ENCODE data around the gene MDM2. TPM values are rescaled to one million over a fixed set of nuclear protein-coding genes. Genes with fewer than 3 reads are reported as not detected.

MDM2 gene
- total RNA-seq, 1 donor from 2014 or later: 160 TPM

DNA sequence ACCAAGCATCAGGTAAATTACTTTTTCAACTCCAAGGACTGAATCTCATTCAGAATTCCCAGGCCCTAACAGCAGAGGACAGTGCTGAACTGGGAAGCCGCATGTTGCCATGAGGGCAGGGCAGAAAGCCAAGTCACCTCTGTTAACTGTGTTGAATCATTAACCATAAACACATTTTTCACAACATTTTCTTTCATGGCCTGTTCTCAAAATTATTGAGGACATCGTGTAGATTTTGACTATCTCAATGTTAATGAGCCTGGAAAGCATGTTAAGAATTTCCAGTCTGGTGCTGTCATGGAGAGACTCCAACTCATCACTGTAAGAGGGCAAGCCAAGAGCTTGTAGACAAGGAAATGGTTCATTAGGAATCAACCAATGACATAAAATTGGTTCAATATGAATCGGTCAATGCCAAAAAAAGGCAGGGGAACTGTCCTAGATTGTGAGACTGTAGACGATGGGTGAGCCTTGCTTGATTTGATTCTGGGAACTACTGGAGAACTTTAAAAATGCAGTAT is 91.3 kb downstream of the MDM2 start:
- H3K27ac Mint-ChIP-seq (ENCODE audit: unreplicated experiment): no peak overlapping the region
- H3K4me3 Mint-ChIP-seq (ENCODE audit: unreplicated experiment): no peak overlapping the region
- H3K36me3 Mint-ChIP-seq (ENCODE audit: low read depth): peaks cover 2% of the 10 kb centered on the region
- DNase-seq (ENCODE audit: low spot score): no peak
- H3K27me3 Mint-ChIP-seq (ENCODE audit: low read depth): peaks cover 12% of the 10 kb centered on the region
- H3K9me3 Mint-ChIP-seq (ENCODE audit: low read depth): no peaks in the 10 kb centered on the region
- H3K4me1 Mint-ChIP-seq (ENCODE audit: low read depth): peaks cover 13% of the 10 kb centered on the region
- TF ChIP-seq, protein P1, sequence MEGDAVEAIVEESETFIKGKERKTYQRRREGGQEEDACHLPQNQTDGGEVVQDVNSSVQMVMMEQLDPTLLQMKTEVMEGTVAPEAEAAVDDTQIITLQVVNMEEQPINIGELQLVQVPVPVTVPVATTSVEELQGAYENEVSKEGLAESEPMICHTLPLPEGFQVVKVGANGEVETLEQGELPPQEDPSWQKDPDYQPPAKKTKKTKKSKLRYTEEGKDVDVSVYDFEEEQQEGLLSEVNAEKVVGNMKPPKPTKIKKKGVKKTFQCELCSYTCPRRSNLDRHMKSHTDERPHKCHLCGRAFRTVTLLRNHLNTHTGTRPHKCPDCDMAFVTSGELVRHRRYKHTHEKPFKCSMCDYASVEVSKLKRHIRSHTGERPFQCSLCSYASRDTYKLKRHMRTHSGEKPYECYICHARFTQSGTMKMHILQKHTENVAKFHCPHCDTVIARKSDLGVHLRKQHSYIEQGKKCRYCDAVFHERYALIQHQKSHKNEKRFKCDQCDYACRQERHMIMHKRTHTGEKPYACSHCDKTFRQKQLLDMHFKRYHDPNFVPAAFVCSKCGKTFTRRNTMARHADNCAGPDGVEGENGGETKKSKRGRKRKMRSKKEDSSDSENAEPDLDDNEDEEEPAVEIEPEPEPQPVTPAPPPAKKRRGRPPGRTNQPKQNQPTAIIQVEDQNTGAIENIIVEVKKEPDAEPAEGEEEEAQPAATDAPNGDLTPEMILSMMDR (IDR thresholded peaks at IDR 0.05): peak; percentile 73

DNA sequence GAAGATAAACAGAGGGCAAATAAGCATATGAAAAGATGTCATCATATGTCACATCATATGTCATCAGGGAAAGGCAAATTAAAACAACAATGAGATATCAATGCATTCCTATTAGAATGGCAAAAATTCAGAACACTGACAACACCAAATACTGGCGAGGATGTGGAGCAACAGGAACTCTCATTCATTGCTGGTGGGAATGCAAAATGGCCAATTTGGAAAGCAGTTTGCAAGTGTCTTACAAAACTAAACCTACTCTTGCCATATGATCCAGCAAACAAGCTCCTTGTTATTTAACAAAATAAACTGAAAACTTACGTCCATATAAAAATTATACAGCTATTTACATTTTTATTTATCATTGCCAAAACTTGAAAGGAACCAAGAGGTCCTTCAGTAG is 92.3 kb downstream of the MDM2 start:
- Mint-ChIP-seq H3K36me3 (ENCODE audit: low read depth) (peaks cover 2% of the 10 kb centered on the region), H3K4me1 (ENCODE audit: low read depth) (peaks cover 13% of the 10 kb centered on the region), H3K9me3 (ENCODE audit: low read depth) (no peaks in the 10 kb centered on the region), H3K27me3 (ENCODE audit: low read depth) (peaks cover 14% of the 10 kb centered on the region), H3K4me3 (ENCODE audit: unreplicated experiment) (no peak overlapping the region), H3K27ac (ENCODE audit: unreplicated experiment) (no peak overlapping the region)
- TF ChIP-seq, protein P1 (IDR thresholded peaks at IDR 0.05): no peak
- no peak for DNase-seq (ENCODE audit: low spot score)

Other genes with a start within 250 kb of the MDM2 start
- 163 to 239 TPM (median 229 TPM) in 3 replicates for gene RAP1B, start 197.3 kb upstream of the MDM2 start, total RNA-seq
- gene NUP107, start 121.2 kb upstream of the MDM2 start, total RNA-seq: 21.0 to 39.8 TPM (median 23.9 TPM) in 3 replicates
- gene SLC35E3, start 62.0 kb upstream of the MDM2 start, total RNA-seq: 10.7 to 13.6 TPM (median 11.6 TPM) in 3 replicates
- gene CPM, start 125.0 kb downstream of the MDM2 start, total RNA-seq: 0.29 to 1.3 TPM (median 0.67 TPM) in 3 replicates

Data from chondrocyte (in vitro differentiated cells).